Parathyroid adenoma (tissue), 2 donors: ENCODE results near the gene ENTPD6.

Experiments
- H2AFZ ChIP-seq: fragments of 300-600 bp; sonication (generic); one replicate; pipeline ENCODE4 v1.7.0; 2017; ENCODE audit warnings: antibody characterized with exemption, mild to moderate bottlenecking
- H3K27ac ChIP-seq: fragments of 300-600 bp; sonication (generic); one replicate; pipeline ENCODE4 v1.7.0; 2017
- H3K27me3 ChIP-seq: fragments of 300-600 bp; sonication (generic); one replicate; pipeline ENCODE4 v1.7.0; 2017; ENCODE audit warnings: low read length; ENCODE audit not compliant: control insufficient read depth, insufficient read depth
- H3K36me3 ChIP-seq: fragments of 300-600 bp; sonication (generic); one replicate; pipeline ENCODE4 v1.7.0; 2017; ENCODE audit warnings: low read length; ENCODE audit not compliant: control insufficient read depth, insufficient read depth
- H3K4me1 ChIP-seq: fragments of 300-600 bp; sonication (generic); one replicate; pipeline ENCODE4 v1.7.0; 2017; ENCODE audit warnings: control low read depth
- H3K4me2 ChIP-seq: fragments of 300-600 bp; sonication (generic); one replicate; pipeline ENCODE4 v1.7.0; 2017; ENCODE audit warnings: low read length
- H3K4me3 ChIP-seq: fragments of 300-600 bp; sonication (generic); one replicate; pipeline ENCODE4 v1.7.0; 2017; ENCODE audit warnings: low read depth, low read length
- H3K79me2 ChIP-seq: fragments of 300-600 bp; sonication (generic); one replicate; pipeline ENCODE4 v1.7.0; 2017; ENCODE audit warnings: control low read depth
- H3K9ac ChIP-seq: fragments of 300-600 bp; sonication (generic); one replicate; pipeline ENCODE4 v1.7.0; 2017; ENCODE audit warnings: mild to moderate bottlenecking
- H3K9me3 ChIP-seq: fragments of 300-600 bp; sonication (generic); one replicate; pipeline ENCODE4 v1.7.0; 2017; ENCODE audit warnings: low read length; ENCODE audit not compliant: control insufficient read depth
- TF ChIP-seq, protein P1 (sequence below): fragments of 300-600 bp; sonication (generic); IDR thresholded peaks from one replicate; pipeline ENCODE4 v1.7.0; 2017; ENCODE audit warnings: antibody characterized with exemption, mild to moderate bottlenecking
- donor health status: primary hyperparathyroidism.

ENTPD6 gene

DNA sequence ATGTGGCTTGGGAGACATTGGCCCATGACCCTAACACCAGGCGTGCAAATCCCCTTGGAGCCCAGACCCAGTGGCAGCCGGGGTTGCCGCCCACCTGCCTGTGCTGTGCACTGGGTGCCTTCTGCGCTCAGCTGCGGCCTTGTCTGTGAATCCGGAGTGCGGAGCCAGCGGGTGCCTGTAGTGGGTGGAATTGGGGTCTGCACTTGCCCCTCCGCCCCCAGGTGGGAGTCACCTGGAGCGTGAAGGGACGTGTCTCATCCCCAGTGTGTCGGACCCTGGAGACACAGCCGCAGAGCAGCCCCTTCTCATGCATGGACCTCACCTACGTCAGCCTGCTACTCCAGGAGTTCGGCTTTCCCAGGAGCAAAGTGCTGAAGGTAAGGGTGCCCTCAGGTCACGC is 29.4 kb downstream of the ENTPD6 start:
- no peaks in the 10 kb centered on the region for H3K79me2 ChIP-seq
- H3K4me3 ChIP-seq: no peak overlapping the region
- no peak overlapping the region for H3K4me2 ChIP-seq
- no peaks in the 10 kb centered on the region for H3K9me3 ChIP-seq
- TF ChIP-seq, protein P1, sequence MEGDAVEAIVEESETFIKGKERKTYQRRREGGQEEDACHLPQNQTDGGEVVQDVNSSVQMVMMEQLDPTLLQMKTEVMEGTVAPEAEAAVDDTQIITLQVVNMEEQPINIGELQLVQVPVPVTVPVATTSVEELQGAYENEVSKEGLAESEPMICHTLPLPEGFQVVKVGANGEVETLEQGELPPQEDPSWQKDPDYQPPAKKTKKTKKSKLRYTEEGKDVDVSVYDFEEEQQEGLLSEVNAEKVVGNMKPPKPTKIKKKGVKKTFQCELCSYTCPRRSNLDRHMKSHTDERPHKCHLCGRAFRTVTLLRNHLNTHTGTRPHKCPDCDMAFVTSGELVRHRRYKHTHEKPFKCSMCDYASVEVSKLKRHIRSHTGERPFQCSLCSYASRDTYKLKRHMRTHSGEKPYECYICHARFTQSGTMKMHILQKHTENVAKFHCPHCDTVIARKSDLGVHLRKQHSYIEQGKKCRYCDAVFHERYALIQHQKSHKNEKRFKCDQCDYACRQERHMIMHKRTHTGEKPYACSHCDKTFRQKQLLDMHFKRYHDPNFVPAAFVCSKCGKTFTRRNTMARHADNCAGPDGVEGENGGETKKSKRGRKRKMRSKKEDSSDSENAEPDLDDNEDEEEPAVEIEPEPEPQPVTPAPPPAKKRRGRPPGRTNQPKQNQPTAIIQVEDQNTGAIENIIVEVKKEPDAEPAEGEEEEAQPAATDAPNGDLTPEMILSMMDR: no peak
- H3K27me3 ChIP-seq: no peaks in the 10 kb centered on the region
- H3K9ac ChIP-seq: no peak overlapping the region
- peaks cover 10% of the 10 kb centered on the region for H3K4me1 ChIP-seq
- no peak overlapping the region for H3K27ac ChIP-seq
- H3K36me3 ChIP-seq: no peaks in the 10 kb centered on the region
- no peak overlapping the region for H2AFZ ChIP-seq

DNA sequence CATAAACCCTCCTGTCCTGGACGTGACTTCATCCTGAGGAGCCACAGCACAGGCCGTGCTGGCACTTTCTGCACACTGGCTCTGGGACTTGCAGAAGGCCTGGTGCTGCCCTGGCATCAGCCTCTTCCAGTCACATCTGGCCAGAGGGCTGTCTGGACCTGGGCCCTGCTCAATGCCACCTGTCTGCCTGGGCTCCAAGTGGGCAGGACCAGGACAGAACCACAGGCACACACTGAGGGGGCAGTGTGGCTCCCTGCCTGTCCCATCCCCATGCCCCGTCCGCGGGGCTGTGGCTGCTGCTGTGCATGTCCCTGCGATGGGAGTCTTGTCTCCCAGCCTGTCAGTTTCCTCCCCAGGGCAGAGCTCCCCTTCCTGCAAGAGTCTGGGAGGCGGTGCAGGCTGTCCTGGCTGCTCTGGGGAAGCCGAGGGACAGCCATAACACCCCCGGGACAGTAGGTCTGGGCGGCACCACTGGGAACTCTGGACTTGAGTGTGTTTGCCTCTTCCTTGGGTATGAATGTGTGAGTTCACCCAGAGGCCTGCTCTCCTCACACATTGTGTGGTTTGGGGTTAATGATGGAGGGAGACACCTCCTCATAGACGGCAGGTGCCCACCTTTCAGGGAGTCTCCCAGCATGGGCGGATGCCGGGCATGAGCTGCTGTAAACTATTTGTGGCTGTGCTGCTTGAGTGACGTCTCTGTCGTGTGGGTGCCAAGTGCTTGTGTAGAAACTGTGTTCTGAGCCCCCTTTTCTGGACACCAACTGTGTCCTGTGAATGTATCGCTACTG is 30.3 kb downstream of the ENTPD6 start:
- TF ChIP-seq, protein P1: no peak
- H3K79me2 ChIP-seq: no peaks in the 10 kb centered on the region
- no peaks in the 10 kb centered on the region for H3K36me3 ChIP-seq
- no peaks in the 10 kb centered on the region for H3K27me3 ChIP-seq
- H2AFZ ChIP-seq: no peak overlapping the region
- no peak overlapping the region for H3K27ac ChIP-seq
- H3K4me3 ChIP-seq: no peak overlapping the region
- H3K4me2 ChIP-seq: no peak overlapping the region
- no peak overlapping the region for H3K9ac ChIP-seq
- H3K4me1 ChIP-seq: peaks cover 5% of the 10 kb centered on the region
- no peaks in the 10 kb centered on the region for H3K9me3 ChIP-seq

DNA sequence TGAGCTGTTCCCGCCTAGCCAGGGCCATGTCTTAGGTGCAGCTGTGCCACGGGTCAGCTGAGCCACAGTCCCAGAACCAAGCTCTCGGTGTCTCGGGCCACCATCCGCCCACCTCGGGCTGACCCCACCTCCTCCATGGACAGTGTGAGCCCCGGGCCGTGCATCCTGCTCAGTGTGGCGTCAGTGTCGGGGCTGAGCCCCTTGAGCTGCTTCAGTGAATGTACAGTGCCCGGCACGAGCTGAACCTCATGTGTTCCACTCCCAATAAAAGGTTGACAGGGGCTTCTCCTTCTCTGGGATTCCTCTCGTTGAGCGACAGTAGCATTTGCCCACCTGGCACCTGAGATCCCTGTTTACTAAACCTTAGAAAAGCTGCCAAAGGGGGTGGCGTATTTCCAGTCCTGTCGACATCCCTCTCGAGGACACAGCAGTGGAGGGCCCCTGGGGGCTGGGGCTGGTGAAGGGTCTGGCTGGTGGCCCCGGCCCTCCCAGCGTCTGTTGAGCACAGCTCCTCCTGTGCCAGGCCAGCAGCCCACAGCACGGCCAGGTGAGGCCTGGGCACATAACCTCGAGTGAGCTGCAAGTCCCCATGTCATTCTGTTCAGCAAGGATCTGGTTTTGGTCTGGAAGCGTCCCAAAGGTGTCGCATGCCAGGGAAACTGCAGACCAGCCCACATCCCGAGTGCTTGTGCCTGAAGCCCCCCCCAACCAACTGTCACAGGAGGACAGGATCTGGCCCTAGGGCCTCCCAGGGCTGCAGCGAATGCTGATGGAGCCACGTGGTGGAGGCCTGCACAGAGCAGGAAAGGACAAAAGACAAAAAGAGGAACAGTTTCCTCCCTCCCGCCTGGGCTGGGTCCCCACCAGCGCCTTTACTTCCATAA is 31.2 kb downstream of the ENTPD6 start:
- Histone ChIP-seq H3K4me3 (no peak overlapping the region), H3K36me3 (no peaks in the 10 kb centered on the region), H3K9me3 (no peaks in the 10 kb centered on the region), H3K27me3 (no peaks in the 10 kb centered on the region), H3K79me2 (no peaks in the 10 kb centered on the region), H3K9ac (no peak overlapping the region), H3K27ac (no peak overlapping the region), H3K4me1 (peaks cover 3% of the 10 kb centered on the region), H3K4me2 (peak overlapping the region; percentile 12), H2AFZ (no peak overlapping the region)
- TF ChIP-seq, protein P1: no peak

DNA sequence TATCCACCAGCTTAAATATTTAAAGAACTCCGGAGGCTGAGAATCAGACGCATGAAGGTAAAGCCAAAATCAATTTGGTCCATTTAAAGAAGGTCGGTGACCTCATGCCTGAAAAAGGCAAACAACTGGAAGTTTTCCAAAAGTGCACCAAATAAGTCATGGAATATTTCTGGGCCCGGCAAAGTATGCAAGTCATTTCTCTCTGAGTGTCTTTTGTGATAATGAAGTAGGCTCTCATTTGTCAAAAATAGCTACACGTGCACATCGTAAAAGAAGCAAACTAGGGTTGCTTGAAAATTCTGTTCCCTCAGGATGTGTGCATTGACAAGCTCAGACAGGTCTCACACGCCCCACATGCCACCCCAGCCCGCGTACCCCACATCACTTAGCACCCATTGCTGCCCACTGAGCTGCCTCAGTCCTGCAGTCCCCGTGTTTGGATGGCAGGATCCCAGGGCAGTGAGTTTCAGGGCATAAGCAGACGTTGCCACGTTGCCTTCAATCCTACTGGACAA is 31.9 kb downstream of the ENTPD6 start:
- H2AFZ ChIP-seq: no peak overlapping the region
- H3K79me2 ChIP-seq: no peaks in the 10 kb centered on the region
- H3K4me1 ChIP-seq: peaks cover 3% of the 10 kb centered on the region
- no peaks in the 10 kb centered on the region for H3K27me3 ChIP-seq
- no peaks in the 10 kb centered on the region for H3K36me3 ChIP-seq
- H3K27ac ChIP-seq: no peak overlapping the region
- no peak overlapping the region for H3K4me3 ChIP-seq
- peak overlapping the region; percentile 12 for H3K4me2 ChIP-seq
- H3K9ac ChIP-seq: no peak overlapping the region
- H3K9me3 ChIP-seq: no peaks in the 10 kb centered on the region
- TF ChIP-seq, protein P1: no peak
